ENCODE results near the gene ARHGAP44.

The ARHGAP44 gene, protein sequence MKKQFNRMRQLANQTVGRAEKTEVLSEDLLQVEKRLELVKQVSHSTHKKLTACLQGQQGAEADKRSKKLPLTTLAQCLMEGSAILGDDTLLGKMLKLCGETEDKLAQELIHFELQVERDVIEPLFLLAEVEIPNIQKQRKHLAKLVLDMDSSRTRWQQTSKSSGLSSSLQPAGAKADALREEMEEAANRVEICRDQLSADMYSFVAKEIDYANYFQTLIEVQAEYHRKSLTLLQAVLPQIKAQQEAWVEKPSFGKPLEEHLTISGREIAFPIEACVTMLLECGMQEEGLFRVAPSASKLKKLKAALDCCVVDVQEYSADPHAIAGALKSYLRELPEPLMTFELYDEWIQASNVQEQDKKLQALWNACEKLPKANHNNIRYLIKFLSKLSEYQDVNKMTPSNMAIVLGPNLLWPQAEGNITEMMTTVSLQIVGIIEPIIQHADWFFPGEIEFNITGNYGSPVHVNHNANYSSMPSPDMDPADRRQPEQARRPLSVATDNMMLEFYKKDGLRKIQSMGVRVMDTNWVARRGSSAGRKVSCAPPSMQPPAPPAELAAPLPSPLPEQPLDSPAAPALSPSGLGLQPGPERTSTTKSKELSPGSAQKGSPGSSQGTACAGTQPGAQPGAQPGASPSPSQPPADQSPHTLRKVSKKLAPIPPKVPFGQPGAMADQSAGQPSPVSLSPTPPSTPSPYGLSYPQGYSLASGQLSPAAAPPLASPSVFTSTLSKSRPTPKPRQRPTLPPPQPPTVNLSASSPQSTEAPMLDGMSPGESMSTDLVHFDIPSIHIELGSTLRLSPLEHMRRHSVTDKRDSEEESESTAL

GRCh38 chr17:12789481-12790248 lies at the start of gene ARHGAP44:
Gene ARHGAP44, plus strand, starts transcription at chr17:12789498. Its CDS starts 341 bp downstream, at chr17:12789839.
- peak; percentile 85 for DNase-seq

GRCh38 chr17:12739500-12739899 lies 49.8 kb upstream of the ARHGAP44 start:
- no peak for DNase-seq

- DNase-seq: no peak
Observed at GRCh38 chr17:12743046-12743445, 46.3 kb upstream of the ARHGAP44 start.

GRCh38 chr17:12744298-12744697 lies 45.0 kb upstream of the ARHGAP44 start:
- DNase-seq: no peak

DNA sequence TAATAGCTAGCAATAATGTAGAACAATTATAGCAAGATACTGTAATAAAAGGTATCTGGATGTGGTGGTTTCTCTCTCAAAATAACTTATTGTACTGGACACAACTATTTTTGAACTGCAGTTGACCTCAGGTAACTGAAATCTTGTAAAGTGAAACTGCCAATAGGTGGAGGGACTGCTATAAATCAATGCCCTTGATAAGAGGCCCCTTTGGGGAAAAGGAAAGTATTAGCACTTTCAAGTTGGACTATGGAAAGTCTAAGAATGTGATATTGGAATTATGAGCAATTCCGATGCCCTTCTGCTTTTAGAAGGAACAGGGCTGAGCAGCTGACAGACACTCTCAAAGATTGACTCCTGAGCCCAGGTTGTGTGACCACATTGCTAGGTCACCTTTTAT lies 44.5 kb upstream of the ARHGAP44 start:
- no peak for DNase-seq

- DNase-seq: no peak
Observed at GRCh38 chr17:12745486-12745885, 43.8 kb upstream of the ARHGAP44 start.

DNA sequence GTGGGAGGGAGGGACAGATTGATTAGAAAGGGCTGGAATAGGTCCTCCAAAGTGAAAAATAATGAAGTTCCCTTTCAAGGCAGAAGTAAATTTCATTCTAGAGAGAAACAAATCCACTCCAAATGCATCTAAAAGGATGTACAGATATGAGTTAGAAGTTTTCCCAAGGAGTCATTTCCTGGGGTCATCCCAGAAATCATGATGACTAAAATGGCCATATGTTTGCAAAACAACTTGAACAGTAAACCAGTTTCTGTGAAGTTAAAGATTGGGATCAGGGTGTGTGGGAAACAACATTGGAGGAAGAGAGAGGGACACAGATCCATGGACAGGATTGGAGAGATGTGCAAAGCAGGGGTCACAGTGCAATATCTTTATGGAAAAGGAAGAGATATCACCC lies 32.5 kb upstream of the ARHGAP44 start:
- no peak for DNase-seq

DNA sequence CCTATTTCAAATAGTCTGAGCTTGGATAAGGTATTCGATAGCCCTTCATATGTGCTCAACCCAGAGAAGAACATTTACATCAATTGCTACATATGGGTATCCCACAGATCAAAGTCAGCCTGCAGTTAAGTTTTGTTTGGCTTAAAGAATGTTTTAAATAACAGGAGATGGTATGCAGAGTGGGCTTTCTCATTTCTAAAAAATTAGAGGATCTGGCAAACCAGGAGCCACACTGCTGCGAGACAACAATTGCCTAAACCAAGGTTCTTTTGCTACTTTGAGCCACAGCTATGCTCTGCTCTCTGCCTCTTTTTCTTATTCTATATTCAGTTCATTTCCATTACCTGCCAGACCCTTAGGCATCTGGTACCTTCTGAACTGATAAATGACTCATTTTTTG lies 30.2 kb upstream of the ARHGAP44 start:
- DNase-seq: no peak

DNA sequence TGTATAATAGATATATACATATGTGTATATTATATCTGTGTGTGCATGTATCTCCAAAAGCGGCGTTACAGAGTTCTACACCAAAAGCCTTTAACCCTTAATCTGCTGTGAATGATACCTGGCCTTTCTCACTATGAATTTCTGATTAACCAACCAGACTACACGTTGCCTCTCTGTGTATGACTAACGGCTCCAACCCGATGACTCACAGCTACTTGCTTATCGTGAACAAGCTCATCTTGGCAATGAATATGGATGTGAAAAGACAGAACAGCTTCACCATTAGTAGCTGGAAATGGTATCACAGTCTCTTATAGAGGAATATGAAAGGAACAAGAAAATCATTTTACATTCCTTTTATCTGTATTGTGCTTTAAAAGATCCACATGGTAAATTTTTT lies 23.8 kb upstream of the ARHGAP44 start:
- DNase-seq: no peak

- no peak for DNase-seq
Observed at GRCh38 chr17:12768255-12768654, 21.0 kb upstream of the ARHGAP44 start.

GRCh38 chr17:12769981-12770380 lies 19.3 kb upstream of the ARHGAP44 start:
- DNase-seq: no peak

DNA sequence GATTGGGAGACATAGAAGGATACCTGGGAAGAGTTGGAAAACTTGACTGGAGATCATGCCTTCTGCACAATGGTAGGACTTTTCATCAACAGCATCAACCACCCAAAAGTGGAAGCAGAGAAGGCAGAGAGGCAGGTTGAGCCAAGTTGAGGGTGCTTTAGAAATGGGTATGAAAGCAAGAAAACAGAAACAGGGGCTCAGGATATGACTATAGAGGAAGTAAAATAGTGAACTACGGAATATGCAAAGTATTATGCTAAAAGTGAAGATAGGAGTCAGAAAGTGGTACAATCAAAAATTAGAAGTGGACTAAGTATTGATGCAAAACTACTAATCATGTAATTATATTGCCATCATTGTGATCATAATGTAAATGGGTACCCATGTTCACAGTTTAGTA lies 16.1 kb upstream of the ARHGAP44 start:
- no peak for DNase-seq

- no peak for DNase-seq
Observed at GRCh38 chr17:12789075-12789480, 220 bp upstream of the ARHGAP44 start.

GRCh38 chr17:12790249-12791106 lies 1.2 kb downstream of the ARHGAP44 start:
- DNase-seq: no peak

- no peak for DNase-seq
Observed at GRCh38 chr17:12794919-12795532, 5.7 kb downstream of the ARHGAP44 start.

DNA sequence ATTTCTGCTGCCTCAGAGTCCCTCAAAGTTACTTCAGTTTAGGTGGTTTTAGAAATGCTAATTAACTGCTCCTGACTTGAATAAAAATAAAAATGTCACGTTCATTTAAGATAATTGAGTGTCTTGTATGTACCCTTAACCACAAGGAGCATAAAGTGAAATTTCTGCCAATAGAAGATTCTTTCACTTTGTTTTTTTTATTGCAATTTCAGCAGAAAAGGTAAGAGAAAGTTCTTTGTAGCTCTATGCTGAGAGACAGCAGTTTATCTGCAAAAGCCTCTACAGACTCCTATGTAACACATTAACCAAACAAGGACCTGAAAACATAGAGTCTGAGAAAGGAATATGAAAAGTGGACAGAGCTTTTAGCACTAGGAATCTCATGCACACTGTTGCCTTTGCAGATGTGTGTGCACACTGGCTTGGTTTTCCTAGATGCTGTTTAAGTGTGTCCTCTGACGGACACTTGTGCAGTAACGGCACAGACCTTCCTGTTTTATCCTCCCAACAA lies 11.6 kb downstream of the ARHGAP44 start:
- no peak for DNase-seq

DNA sequence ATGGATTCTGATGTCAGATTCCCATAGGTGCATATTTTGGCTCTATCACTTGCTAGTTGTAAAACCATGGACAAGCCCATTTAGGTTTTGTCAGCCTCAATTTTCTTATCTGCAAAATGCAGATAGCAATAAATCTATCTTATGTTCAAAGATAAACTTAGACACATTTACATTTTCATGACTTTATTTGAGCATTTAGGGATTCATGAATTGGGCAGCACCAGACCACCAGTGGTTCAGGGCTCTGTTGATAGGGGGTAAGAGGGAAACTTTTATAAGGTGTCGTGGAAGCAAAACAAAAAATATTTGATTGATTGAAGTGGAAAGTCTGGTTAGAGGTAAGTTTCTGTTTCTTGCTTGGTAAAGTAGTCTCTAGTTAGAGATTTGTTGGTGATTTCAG lies 17.3 kb downstream of the ARHGAP44 start:
- no peak for DNase-seq

DNA sequence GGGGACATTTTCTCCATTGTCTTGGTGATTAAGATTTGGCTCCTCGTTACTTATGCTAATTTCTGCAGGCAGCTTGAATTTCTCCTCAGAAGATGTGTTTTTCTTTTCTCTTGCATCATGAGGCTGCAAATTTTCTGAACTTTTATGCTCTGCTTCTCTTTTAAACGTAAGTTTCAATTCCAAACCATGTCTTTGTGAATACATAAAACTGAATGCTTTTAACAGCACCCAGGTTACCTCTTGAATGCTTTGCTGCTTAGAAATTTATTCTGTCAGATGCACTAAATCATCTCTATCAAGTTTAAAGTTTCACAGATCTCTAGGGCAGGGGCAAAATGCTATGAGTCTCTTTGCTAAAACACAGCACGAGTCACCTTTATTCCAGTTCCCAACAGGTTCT lies 19.4 kb downstream of the ARHGAP44 start:
- DNase-seq: no peak

- DNase-seq: no peak
Observed at GRCh38 chr17:12812877-12813276, 23.6 kb downstream of the ARHGAP44 start.

GRCh38 chr17:12813664-12814063 lies 24.4 kb downstream of the ARHGAP44 start:
- no peak for DNase-seq

DNA sequence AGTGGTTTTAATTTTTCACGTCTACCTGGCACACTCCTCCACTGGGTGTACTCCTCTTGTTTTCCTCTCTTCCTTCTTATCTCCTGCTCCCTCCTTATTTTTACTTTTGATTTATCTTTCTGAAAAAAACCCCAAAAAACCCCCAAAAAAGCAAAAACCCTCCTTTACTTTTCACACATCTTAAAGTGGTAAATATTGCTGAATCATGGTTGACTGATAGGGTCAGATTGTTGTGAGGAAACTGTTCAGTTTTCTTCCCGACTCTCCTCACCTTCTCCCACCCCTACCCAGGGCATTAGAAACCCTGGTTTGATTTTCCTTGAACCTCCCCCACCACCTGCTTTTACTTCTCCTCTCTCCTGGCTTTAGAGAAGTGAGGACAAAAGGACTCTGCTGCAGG lies 25.4 kb downstream of the ARHGAP44 start:
- DNase-seq: no peak

All from right hindlimb (tissue), 1 donor.